Caki2 (cell line): ENCODE data around the gene UGGT1. TPM values are rescaled to one million over a fixed set of nuclear protein-coding genes. Genes with fewer than 3 reads are reported as not detected.

Experiments
- DNase-seq: peaks from one replicate; pipeline ENCODE4 v3.0.0-alpha.2; 2015; ENCODE audit warnings: low read depth
- in situ Hi-C: cut with HindIII; loops from 2 replicates; pipeline ENCODE4 v1.10.0; 2016; ENCODE audit warnings: low sequenced_read_pairs, low pct_unique_long_range_greater_than_20kb, mixed read lengths
- total RNA-seq: library from RNA; depleted of rRNA; stranded (reverse); fragments of >200 nt; shearing (Covaris generic); gene quantifications from 2 replicates; pipeline ENCODE4 v1.2.3, GENCODE V29; 2014; ENCODE audit warnings: low replicate concordance; rRNA removed

Gene UGGT1, protein sequence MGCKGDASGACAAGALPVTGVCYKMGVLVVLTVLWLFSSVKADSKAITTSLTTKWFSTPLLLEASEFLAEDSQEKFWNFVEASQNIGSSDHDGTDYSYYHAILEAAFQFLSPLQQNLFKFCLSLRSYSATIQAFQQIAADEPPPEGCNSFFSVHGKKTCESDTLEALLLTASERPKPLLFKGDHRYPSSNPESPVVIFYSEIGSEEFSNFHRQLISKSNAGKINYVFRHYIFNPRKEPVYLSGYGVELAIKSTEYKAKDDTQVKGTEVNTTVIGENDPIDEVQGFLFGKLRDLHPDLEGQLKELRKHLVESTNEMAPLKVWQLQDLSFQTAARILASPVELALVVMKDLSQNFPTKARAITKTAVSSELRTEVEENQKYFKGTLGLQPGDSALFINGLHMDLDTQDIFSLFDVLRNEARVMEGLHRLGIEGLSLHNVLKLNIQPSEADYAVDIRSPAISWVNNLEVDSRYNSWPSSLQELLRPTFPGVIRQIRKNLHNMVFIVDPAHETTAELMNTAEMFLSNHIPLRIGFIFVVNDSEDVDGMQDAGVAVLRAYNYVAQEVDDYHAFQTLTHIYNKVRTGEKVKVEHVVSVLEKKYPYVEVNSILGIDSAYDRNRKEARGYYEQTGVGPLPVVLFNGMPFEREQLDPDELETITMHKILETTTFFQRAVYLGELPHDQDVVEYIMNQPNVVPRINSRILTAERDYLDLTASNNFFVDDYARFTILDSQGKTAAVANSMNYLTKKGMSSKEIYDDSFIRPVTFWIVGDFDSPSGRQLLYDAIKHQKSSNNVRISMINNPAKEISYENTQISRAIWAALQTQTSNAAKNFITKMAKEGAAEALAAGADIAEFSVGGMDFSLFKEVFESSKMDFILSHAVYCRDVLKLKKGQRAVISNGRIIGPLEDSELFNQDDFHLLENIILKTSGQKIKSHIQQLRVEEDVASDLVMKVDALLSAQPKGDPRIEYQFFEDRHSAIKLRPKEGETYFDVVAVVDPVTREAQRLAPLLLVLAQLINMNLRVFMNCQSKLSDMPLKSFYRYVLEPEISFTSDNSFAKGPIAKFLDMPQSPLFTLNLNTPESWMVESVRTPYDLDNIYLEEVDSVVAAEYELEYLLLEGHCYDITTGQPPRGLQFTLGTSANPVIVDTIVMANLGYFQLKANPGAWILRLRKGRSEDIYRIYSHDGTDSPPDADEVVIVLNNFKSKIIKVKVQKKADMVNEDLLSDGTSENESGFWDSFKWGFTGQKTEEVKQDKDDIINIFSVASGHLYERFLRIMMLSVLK (N-terminal part only)
- 18.0 and 21.3 TPM in 2 replicates for total RNA-seq

DNA sequence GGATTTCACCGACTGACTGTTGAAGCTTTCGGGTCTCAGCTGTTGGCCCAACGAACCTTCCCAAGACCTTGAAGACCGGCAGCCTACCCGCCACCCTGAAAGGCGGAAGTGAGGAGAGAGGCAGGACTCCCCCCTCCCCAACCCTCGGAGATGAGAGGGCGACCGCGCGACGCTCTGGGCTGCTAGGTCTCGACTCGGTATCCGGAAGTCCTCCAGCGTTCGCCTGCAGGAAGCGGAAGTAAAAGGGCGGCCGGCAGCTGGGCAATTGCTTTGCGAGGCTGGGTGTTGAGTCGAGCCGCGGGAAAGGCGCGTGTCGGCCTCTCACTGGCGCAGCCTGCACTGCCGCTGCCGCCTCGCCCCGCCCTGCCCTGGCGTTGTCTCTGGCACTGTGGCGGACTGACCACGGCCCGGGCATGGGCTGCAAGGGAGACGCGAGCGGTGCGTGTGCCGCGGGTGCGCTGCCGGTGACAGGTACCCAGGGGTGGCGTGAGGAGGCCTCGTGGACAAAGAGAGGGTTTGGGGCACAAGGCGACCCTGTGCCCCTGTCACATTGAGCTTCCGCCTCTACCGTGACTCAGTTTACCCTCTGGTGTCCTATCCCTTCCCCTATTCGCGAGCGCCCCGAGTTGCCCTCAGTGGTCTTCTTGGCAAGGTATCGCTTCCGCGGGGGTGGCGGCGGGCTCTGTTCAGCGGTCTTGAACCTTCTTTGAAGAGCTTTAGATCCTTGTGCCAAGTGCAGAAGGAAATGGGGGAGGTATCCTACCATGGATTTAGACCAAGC, at the start of gene UGGT1:
Gene UGGT1, plus strand, starts transcription at position 256 of the 781 bp plus-strand sequence. Its CDS starts 158 bp downstream, at position 414.
- peak; percentile 97 for DNase-seq
- in situ Hi-C loops, result no loop called here

DNA sequence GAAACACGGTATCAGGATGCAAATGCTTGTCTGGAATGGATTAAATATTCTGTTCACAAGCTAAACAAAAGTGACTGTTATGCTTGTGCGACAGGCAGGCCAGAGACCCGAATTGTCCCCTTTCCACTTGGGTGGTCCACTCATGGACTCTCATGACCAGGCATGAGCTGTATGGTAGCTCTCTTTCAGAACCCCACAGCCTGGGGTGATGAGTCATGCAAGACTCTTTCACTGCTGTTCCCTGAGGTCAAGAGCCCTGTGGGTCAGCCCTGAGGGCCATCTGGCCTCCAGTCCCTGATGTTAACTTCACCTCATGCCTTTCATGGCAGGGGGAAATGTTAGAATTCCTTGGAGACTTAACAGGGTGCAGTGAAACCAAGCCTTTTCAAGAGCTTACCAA, 49.4 kb upstream of the UGGT1 start:
- in situ Hi-C loops, result no loop called here
- DNase-seq, result no peak

DNA sequence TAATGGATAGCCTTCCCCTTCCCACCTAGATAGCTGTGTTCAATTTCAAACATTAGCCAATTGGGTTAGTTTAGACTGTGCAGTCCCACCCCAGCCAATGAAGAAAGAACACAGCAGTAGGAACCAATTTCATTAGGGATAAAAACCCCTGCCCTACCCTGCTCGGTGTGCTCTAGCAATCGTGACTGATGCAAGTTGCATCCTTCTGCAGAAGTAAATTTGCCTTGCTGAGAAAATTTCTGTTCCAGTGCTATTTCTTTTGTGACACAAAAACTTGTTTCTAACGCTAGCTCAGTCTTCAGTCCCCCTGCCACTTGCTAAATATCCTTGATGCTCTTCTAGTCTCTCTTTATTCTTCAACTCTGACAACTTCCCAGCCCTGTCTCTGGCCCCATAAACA, 48.0 kb upstream of the UGGT1 start:
- in situ Hi-C loops, result no loop called here
- no peak for DNase-seq

DNA sequence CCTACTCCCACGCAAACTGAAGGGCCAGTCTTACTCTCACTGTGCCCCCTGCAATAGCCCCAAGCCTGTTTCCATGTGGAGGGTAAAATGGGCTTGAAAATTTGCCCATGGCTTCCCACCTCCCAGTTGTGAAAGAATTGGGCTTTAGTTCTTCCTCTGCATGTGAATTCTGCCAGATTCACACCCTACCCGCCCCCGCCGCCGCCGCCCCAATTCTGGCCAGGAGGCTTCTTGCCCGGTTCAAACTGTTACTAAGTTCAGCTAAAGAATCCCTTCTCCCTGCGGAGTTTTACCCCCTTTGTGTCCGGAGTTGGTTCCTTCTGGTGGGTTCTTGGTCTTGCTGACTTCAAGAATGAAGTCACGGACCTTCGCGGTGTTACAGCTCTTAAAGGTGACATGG, 37.7 kb upstream of the UGGT1 start:
- in situ Hi-C loops, result no loop called here

DNA sequence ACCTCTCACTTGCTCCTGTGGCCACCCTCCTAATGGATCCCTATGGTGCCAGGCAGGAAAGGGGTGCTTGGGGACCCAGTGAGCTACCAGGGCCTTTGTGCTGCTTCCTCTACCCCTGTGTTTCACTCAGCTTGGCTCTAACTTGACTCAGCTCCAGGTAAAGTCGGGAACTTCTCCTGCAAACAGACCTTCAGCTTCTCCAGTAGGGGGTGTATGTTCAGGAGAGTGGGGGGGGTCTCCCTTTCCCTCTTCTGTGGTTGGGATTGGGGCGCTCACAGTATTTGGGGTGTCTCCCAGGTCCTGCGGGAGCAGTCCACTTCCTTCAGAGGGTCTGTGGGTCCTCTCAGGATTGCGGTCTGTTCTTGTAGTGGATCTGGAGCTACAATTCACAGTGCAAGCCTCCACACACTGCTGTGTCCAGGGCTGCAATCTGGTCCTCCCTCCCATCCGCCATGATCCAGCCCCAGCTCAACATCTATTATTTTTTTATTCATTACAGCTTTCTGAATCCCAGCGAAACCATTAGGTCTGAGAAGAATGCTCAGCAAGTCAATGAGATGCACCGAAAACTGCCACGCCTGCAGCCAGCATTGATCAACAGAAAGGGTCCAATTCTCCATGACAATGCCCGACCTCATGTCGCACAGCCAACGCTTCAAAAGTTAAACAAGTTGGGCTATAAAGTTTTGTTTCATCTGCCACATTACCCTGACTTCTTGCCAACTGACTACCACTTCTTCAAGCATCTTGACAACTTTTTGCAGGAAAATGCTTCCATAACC, 36.7 kb upstream of the UGGT1 start:
- no peak for DNase-seq
- in situ Hi-C loops, result no loop called here

More for the DNA sequence above, 37.7 kb upstream of the UGGT1 start:
- no peak for DNase-seq

DNA sequence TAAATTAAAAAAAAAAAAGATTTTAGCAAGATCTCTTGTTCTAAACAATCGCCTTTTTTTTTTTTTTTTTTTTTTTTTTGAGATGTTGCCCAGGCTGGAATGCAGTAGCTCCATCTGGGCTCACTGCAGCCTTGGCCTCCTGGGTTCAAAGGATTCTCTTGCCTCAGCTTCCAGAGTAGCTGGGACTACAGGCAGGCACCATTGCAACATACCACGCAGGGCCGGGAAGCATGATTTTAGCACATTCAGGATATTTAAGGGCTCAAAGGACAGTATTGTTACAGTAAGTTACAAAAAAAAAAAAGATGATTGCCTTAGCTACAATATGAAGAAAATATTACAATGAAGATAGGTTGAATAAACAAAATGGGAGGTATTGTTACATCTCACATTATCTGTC, 33.7 kb upstream of the UGGT1 start:
- no peak for DNase-seq
- in situ Hi-C loops, result no loop called here

DNA sequence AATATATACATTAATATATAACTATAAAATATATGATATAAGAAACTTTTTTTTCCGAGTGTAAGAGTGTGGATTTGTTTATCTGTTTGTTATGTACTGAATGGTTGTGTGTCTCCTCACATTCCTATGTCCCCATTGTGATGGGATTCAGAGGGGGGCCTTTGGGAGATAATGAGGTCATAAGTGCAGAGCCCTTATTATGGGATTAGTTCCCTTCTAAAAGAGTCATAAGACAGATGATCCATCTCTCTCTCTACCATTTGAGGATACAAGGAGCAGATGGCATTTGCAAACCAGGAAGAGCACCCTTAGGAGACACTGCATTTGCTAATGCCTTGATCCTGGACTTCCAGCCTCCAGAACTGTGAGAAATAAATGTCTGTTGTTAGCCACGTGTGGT, 32.9 kb upstream of the UGGT1 start:
- in situ Hi-C loops, result no loop called here

DNA sequence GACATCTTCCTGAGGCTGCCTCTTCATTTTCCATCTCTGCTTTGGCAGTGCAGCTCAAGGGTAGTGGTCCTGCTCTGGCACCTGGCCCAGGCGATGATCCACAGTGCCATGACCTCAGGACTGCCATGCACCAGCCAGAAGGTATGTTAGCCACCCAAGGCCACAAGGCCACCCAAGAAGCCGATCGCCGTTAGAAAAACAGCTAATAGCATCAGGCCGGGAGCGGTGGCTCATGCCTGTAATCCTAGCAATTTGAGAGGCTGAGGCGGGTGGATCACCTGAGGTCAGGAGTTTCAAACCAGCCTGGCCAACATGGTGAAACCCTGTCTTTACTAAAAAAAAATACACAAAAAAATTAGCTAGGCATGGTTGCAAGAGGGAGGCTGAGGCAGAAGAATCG, 28.4 kb upstream of the UGGT1 start:
- in situ Hi-C loops, result no loop called here

More for the DNA sequence above, 32.9 kb upstream of the UGGT1 start:
- DNase-seq, result no peak

DNA sequence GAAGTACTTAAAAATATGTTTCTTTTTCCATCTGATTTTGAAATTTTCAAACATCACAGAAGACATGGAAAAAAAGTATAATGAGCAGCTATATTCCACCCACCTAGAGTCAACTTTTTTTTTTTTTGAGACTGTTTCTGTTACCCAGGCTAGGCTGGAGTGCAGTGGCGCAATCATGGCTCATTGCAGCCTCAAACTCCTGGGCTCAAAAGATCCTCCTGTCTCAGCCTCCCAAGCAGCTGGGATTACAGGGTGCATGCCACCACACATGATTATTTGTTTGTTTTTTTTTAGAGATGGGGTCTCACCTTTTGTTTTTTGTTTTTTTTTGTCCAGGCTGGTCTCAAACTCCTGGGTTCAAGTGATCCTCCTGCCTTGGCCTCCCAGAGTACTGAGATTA, 26.6 kb upstream of the UGGT1 start:
- no peak for DNase-seq
- in situ Hi-C loops, result no loop called here

More for the DNA sequence above, 28.4 kb upstream of the UGGT1 start:
- no peak for DNase-seq

DNA sequence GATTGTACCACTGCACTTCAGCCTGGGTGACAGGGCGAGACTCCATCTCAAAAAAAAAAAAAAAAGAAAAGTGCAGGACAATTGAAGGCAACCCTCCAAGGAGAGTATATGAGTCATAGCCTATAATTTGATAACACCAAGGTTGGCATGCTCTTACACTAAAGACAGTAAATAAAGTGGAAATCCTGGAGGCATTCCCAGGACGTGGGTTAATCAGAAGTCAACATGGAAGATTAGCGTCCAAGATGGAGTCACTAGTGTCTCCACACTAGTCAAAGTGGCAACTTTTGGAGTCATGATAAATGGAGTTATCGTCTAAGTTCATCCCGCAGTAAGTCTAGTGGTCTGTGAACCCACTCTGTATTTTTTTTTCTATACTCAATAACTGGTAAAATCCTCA, 21.2 kb upstream of the UGGT1 start:
- in situ Hi-C loops, result no loop called here
- DNase-seq, result no peak

DNA sequence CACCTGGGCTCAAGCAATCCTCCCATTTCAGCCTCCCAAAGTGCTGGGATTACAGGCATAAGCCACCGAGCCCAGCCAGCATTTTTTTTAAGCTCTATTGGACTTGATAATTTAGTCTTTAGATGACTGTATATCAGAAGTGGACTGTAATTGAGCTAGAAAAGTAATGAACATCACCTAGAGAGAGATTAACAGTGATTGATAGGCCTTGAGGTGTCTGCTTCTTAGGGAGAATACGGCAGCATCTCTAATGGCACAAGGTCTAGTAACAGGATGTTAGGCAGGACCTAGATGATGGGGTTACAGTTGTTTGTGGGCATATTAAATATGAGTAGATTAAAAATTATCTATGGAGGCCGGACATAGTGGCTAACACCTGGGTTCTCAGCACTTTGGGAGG, 17.7 kb upstream of the UGGT1 start:
- in situ Hi-C loops, result no loop called here
- no peak for DNase-seq

DNA sequence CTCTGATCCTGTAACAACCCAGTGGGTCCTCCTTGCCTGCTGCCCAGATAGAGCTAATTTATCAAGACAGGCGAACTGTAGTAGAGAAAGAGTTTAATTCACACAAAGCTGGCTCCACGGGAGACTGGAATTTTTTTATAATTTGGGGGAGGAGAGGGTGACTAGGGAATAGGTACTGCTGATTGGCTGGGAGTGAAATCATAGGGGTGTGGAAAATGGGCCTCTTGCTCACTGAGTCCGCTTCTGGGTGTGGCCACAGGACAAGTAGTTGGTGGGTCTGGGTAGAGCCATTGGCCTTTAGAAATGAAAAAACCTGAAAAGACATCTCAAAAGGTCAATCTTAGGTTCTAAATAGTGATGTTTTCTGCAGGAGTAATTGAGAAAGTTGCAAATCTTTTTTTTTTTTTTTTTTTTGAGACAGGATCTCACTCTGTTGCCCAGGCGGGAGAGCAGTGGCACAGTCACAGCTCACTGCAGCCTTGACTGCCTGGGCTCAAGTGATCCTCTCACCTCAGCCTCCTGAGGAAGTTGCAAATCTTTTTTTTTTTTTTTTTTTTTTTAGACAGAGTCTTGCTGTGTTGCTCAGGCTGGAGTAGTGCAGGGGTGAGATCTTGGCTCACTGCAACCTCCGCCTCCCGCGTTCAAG, 14.4 kb upstream of the UGGT1 start:
- in situ Hi-C loops, result no loop called here
- DNase-seq, result no peak

DNA sequence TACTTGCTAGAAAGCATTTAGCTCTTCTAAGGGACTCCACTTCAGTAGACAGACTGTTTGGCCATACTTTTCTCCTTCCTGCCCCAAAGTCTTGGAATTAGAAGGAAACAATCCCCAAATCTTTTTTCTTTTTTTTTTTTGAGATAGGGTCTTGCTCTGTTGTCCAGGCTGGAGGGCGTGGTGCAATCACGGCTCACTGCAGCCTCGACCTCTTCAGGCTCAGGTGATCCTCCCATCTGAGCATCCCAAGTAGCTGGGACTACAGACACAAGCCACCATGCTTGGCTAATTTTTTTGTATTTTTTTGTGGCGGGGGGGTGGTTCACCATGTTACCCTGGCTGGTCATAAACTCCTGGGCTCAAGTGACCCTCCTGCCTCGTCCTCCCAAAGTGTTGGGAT, 6.2 kb upstream of the UGGT1 start:
- in situ Hi-C loops, result no loop called here
- DNase-seq, result no peak

DNA sequence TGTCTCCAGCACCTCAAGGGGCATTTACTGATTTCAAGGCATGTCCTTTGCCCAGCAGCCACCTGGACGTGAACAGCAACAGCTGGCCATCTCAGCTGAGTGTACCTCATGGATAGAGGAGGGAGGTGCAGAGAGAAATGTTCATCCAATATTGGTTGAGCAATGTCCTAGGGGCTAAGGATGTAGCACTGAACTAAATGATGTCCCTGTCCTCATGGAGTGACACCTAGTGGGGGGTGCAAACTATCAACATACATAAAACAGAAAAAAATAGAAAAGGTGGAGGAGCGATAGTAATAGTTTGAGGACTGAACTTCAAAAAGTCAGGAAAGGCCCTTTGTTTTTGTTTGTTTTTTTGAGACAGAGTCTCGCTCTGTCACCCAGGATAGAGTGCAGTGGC, 4.8 kb upstream of the UGGT1 start:
- no peak for DNase-seq
- in situ Hi-C loops, result no loop called here

DNA sequence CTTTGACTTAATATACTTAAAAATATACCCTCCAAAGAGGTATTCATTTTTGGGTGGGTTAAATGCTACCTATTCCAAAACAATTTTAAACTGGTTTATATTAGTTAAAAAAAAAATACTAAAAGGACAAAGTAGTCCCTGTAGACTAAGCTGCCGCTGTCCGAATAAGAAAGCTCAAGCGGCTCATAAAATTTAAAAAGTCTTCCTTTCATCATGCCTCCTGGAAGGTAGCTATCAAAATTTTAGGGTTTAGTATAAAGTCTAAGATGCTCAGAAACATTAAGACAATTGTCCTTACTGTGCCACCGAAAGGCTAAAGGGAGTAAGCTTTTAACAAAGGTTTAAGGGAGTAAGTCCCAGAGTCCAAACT, 440 bp upstream of the UGGT1 start:
- DNase-seq, result no peak
- in situ Hi-C loops, result no loop called here

DNA sequence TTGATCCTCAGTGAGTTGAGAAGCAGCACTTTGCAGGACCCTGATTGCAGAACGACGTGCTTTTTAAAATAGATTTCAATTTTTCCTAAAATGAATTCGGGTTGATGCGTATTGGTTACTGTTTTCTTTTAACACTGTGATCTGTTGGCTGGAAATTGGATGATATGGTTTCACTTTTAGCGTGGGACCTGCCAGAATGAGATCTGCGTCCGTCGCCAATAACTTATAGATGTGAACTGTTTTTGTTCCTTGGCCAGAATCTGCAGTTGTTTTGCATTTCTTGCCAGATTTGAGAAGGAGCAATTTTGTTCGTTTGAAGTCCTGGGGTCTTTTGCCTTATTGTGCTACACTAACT, 703 bp downstream of the UGGT1 start:
- in situ Hi-C loops, result no loop called here
- DNase-seq, result no peak

DNA sequence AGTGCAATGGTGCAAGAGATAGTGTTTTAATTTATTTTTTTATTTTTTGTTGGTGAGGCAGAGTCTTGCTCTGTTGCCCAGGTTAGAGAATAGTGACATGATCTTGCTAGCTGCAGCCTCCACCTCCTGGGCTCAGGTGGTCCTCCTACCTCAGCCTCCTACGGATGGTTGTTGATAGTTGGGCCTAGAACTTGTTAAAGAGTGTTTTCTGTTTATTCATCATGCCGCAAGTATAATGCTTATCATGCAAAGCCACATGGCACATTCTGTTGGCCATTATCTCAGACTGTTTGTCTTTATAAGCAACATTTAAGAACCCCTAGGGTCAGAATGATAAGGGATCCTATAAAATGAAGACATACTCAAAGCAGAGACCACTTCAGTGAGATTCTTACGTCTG, 1.7 kb downstream of the UGGT1 start:
- DNase-seq, result no peak
- in situ Hi-C loops, result no loop called here
